Embryonic facial prominence (tissue), 1 donor: ENCODE data around the gene USP13.

Source experiments
- DNase-seq: peaks from one replicate; pipeline ENCODE4 v3.0.0-alpha.2; 2016; ENCODE audit errors: extremely low spot score

Gene USP13

DNA sequence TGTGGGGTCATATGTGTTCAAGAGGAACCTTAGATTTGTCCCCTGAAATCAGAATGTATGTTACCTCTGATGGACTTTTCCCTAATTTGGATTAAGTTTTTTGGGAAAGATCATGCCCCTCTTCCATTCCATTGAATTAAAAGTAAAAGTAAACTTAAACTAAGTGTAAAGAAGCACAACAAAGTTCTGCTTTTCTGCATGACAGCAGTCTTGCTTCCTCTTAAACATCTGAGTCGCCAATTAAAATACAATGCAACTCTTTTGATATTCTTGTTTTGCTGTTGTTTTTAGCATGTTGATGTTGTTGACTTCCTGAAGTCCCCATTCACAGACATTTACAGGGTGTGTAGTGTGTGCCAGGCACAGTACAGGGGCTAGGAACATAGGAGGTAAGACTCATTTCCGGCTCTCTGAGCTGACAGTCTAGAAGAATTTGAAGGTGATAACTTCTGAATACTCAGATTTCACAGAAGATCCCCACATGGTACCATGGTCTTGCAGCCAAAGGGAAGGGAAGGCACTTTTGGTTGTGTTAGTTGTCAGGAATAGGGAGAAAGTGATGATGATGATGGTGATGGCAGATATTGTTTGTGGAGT lies 45.0 kb downstream of the USP13 start:
- no peak for DNase-seq

DNA sequence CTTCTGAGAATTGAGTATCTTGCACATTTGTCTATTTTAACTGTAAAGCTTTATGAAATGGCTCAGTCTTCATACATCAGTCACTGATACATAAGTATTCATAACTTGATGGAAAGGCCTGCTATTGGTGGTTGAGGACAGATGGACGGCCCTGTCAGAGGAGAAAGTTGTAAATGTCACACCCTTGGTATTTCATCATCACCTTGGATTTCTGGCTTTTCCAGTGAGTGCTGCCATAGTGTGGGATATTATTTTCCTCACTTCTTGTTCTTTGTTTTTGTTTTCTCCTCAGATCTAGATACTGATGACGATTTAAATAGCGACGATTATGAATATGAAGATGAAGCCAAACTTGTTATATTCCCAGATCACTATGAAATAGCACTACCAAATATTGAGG lies 47.9 kb downstream of the USP13 start:
- no peak for DNase-seq

DNA sequence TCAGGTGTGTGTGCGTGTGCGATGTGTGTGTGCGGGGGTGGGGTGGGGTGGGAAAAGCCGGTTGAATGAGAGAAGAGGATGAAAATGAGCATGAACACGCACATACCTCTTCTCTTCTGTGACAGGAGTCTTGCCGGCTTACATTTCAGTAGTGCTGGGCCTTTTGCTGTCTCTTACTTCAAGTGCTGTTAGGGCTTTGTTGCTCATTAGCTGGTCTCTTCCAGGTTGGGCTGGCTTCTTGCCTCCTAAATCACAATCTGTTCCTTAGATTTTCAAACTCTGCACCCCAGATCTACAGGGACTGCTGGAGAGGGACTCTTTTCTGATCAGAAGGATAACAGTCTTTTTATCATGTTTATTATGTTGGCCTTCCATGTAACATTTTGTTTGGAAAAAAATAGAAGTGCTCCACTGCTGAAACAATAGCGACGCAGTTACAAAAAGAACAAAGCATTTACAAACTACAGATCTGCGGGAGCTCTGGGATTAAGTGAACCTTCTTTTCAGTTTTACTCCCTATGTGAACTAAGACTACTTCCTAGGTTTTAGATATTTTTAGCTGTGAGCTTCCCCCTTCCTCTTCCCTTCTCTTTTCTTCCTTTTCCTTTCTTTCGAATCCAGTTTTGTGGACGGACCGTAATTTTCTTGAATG lies 48.5 kb downstream of the USP13 start:
- no peak for DNase-seq

DNA sequence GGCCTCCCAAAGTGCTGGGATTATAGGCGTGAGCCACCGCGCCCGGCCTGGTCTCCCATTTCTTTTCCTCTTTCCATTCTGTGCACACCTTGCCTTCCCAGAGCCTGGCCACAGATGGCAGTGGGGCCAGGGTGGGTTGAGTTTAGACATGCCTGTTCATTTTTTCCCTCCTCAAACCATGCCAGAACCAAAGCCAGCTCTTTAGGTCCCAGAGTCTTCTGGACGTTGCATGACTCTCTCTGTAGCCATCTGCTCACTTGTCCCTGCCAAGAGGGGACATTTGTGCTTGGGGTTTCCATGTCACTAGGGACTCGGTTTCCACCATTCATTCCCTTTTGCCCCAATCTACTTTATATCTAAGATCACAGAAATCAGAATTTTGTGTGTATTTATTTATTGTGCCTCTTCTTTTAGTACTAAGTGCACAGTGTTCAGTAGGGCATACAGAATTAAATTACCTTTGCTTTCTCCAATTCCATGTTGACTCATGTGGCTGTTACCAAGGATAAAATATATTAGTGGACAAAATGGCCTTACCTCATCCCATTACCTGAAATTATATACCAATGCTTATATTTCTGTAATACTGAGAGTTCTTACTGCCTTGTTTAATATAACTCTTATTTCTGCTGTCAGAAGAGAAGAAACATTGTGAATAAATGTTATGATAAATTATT lies 49.6 kb downstream of the USP13 start:
- DNase-seq, result no peak

DNA sequence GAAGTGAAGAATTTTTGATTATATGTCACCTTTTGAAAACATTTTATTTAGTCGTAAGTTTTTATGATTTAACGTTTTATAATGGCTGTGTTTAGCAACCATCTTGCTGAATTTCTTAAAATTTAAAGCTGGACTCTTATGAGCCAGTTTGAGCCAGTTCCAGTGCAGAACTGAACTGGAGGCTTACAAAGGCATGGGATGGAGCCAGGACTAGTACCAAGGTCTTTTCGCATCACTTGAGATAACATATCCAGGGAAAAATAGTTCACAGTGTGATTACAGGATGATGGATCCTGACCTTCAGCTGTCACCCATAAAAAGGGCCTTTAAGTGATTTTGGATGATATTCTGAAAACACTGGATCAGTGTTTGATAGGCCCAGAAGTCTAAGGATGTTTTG lies 51.0 kb downstream of the USP13 start:
- no peak for DNase-seq

DNA sequence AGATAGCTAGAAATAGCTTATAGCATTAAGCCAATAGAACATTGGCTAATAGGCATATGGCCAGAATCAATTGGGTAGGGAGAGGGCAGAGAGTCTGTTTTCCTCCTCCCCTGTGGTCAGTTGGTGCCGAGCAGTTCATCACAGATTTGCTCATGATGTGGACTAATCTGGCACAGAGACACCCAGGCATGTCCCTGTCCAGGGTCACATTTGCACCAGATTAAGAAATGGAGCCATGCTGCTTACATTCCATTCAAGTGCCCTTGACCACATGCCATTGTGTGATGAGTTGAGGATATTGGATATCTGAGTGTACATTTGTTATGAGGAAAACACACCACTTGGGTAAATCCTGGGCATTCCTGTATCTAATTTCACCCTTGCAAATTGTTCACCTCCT lies 53.4 kb downstream of the USP13 start:
- no peak for DNase-seq

DNA sequence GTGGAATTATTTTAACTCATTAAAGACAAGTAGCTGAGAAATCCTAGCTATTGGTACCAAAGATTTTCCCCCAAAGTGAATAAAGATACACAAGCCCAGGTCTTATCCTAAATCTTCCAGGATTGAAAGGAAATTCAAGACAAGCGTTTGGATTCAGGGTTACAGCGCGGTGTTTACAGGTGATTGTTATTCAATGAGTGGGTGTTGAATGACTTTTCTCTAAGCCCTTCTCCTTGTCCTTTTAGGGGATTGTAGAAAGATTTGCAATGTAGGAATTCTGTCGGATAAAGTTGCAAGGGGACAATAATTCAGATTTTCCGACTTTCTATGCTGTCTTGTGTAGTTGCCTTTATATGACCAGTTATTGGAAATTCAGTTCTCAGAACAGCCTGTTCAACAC lies 57.2 kb downstream of the USP13 start:
- no peak for DNase-seq

DNA sequence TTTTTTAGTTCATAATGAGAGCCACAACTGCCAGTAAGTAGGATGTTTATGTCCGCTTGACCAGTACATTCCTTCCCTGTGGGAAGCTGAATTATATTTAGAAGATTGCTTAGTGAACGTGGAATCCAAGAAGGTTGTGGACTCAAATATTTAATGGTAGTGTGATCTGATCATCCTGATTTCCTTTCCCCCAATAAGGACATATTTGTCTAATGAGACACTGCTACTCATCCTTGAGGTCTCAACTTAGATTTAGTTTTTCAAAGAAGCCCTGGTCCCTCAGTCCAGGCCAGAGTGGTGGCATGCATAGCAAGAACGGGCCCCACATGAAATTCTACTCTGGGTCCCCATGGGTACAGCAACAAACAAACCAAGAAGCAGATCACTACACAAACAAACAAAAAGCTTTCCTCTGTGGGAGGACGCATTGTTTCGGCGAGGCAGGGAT lies 60.8 kb downstream of the USP13 start:
- no peak for DNase-seq

DNA sequence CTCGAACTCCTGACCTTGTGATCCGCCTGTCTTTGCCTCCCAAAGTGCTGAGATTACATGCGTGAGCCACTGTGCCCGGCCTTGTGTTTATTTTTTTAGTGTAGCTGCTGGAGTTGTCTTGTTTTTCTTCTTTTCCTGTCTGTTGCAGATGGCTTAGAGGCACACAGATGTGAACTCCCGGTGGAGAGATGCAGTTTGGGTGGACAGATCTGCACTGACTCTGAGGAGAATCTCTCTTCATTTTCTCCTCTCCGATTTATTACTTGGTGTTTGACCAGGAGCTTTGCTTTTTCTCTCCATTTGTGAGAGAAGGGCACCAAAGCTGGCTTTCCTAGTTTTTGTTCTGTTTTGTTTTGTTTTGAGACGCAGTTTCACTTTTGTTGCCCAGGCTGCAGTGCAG lies 62.7 kb downstream of the USP13 start:
- no peak for DNase-seq

DNA sequence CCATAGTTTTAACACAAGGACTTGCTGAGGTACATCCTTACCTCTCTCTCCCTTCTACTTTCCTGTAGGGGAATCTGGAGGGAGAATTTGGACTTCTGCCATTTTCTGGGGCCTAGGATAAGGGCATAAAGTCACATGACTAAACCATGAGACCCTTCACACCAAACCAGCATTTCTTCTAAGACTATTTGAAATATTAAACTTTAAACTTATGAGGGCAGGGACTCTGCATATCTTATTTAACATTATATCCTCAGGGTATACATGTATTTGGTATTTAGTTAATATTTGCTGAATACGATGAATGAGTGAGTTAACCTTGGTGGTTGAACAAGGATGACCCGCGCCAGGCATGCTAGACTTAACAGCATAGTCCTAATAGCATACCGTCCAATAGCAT lies 63.4 kb downstream of the USP13 start:
- no peak for DNase-seq

DNA sequence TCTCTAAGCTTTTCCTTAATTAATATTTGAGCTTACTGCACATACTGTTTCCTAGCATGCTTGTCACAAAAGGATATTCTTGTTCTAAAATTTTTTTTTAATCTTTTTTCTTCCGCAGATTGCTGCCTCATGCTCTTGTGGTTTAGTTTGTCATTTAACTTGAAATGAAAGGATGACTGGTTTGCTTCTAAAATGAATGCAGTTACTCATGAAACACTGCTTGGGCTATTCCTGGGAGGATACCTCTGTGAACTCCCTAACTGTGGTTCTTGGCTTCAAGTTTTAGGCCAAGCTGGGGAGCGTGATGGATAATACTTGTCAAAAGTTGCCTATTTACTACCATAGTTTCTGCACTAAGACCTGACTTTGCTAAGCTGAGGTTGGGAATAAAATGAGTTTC lies 64.0 kb downstream of the USP13 start:
- no peak for DNase-seq

DNA sequence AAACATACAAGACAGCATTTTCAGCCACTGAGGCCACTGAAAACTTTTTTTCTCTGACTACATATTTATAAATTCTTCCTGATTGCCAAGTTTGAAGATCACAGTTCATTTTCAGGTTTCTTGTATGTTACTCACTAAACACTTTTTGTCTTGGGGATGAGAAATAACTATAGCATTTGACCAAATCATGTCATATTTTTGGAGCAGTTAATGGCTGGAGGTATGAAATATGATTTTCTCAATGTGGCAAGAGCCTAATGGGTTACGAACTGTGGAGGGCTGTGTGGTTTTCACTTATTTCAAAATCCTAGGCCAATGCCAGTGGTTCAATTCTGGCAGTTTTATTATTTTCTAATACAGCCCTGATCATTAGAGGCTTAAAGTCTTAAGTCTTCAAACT lies 64.4 kb downstream of the USP13 start:
- no peak for DNase-seq

DNA sequence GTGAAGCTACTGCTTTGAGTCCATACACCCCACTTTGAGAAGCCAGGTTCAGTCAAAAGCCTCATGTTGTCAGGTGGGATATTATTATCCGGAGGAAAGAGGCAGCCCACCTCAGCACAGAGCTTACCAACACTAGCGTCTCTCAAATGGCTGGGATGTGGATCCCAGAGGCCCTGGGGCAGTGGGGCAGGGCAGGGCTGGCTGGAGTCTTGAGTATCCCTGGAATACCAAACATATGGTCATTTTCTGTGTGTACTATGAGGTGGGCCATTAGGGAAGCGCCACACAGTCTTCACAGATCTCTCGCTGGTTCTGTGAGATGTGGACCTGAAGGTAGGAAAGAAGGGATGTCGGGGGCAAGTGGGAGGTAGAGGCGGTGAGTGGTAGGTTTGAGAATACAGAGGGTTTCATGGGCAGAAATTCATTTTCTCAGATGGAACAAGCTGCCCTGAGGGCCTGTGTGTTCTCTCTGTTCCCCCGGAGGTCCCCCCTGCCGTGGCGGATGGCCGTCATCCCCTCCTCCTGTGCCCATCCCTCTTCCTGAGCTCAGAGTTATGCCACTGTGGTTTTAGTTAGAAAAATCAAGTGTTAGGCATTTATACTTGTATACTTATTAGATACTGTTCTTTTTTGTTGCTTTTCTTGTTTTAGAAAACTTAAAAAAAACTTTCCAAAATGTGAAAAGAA lies 66.4 kb downstream of the USP13 start:
- no peak for DNase-seq

DNA sequence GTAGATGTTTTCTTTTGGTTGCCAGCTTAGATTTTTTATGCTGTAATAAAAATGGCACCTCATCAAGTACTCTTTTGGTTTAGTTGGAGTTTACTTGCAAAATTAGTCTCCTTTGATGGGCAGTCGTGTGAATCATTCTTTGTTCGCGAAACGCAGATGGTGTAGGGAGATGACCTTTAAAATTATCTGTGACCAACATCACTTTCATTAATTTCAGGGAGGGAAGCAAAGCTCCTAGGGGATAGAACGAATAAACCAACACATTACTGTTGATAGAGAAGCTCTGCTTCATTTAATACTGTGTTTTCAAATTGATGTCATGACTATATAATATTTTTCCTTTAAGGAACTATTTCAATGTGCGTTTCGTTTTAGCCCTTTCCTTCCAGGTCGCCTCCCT lies 67.4 kb downstream of the USP13 start:
- no peak for DNase-seq

DNA sequence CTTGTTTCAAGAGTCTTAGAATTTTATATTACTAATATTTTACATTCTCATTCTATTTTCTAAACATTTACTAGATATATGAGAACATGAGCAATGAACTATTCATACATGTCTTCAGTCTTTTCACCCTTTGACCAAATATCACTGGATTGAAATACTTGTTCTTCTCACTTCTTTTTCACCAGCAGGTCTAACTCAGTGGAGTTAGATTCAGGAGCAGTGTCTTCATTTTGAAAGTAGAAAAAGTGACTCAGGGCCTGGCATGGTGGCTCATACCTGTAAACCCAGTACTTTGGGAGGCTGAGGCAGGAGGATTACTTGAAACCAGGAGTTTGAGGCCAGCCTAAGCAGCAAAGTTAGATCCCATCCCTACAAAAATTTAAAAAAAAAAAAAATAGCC lies 70.8 kb downstream of the USP13 start:
- no peak for DNase-seq

DNA sequence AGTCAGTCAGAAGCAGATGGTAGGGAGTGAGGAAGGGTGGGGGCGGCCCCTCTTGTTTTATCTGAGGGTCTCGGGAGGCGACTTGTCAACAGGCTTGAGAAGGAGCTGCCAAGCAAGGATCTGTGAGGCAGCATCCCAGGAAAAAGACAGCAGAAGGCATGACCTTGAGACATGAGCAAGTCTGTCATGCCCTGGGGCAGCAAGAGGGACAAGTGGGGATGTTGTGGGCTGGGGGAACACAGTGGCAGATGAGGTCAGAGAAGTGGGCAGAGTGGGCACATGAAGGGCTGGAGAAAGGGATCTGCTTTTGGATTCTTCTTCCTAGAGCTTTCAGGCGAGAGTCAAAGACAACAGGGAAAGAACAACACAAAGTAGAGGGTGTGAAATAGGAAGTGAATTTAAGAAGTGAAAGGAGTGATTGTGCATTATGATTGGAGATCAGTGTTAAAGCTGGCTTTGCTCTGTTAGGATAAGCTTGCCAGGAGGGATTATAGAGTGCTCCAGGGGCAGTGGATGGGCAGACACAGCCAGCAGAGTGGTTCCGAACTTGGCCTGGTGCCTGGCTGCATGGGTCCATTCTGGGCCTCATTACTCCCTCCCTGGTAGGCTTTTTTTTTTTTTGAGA lies 73.3 kb downstream of the USP13 start:
- DNase-seq, result no peak

DNA sequence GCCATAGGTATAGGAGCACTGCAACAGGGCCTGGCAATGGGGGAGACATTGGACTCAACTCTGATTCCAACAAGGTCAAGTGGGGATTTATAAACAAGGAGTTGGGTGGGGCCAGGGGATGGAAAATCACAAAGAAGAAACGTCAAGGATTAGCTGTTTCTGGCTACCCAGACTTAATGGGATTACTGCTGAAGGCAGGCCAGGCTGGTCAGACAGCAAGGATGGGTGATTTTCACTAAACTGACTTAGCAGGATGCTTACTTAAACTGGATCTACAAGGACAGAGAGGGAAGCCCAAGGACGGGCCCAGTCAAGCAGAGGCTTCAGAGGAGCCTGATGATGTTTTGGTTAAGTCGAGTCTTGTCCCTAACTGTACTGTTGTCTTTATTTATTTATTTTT lies 76.2 kb downstream of the USP13 start:
- DNase-seq, result no peak

DNA sequence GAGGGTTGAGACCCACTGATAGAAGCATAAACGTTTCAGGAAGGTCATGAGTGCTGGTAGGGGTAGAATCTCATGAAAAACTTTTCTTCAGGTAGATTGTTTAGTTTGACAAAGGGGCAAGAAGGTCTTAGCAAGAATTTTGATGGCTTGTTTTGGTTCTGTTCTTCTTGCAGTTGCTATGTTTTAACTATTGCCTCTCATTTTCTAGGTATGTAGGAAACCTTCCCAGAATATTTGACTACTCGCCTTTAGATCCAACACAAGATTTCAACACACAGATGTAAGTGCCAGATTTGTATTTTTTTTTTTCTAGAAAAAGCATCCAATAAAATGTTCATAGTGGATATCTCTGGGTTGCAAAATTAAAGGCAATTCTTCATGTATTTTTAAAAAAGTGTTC lies 77.1 kb downstream of the USP13 start:
- DNase-seq, result no peak

DNA sequence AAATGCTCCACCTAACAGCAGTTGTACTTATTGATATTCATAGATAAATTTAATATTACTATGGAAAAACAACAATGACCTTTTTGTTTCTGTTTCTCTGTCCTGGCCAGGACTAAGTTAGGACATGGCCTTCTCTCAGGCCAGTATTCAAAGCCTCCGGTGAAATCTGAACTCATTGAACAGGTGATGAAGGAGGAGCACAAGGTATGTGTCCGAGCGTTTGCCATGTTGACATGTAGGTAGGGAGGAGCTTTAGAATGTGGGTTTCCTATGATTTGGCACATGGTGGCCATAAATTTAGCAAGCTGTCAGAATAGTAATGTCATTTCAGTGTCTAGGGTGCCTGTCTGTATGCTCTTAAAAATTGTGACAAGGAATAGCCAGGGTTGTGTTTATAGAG lies 77.7 kb downstream of the USP13 start:
- DNase-seq, result no peak

DNA sequence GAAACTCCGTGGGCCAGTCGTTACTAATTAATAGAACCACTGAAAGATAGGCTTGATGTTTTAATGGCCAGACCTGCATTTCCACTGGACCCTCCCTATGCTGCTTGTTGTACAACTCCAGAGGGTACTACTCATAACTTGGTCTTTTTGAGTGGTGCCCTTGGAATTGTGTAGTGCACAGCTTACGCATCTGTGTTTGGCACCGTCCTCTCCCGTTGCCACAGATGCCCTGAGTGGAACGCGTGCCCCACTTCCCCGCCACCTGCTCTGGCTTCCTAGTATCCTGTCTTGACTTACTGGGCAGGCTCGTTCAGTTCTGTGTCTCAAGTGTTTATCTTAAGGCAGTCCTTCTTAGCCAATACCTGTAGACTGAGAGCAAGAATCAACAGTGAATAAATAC lies 78.7 kb downstream of the USP13 start:
- DNase-seq, result no peak

DNA sequence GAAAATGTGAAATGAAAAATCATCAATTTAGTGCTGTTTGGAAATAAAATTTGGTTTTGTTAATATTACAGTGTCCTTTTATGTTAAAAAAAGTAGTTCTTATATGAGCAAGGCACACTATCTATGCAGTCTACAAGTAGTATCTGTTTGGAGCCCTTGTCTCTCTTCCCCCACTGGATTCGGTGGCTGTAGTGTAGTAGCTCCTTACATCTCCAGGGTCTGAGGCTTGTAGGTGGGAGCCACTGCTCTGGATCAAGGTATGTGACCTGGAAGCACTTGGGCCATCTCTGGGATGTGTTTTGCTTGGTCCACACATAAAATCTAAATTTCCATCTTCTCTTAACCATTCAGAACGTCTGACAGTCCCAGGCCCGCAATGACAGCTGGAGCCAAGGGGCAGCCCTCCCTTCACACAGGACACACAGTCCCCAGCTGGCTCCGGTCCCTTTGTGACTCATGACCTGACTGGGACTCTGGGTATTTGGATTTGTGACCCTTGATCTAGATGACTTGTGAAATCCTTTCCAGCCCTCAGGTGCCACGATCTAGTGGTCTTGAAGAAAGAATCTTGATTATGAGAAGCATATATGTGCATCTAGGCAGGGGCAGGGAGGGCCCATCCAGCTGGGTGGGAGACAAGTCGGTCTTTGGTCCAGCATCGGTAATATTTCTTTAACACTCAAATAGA lies 80.0 kb downstream of the USP13 start:
- DNase-seq, result no peak

DNA sequence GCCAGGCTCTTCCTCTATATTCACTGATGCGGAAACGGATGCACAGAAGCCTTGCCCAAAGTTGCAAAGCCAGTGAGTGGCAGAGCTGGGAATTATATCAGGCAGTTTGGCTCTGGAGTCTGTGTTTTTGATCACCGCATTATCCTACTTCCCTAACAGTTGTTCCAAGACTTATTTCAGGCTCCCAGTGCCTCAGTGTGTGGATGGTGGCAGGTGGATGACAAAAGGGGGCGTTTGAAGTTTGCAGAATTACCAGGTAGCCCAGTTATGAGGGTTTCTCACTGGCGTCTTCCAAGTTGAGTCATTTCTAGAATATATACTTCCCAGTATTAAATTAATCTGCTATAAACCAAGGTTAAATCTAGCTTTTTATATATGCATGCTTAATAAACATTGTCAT lies 81.0 kb downstream of the USP13 start:
- DNase-seq, result no peak
